ENCODE measurements around the gene PCBP4.
"Not testable (repeated sequence)": the region's sequence is repeated elsewhere in the genome, so short reads cannot be mapped to it uniquely, and the experiment has no call there.

Gene PCBP4

DNA sequence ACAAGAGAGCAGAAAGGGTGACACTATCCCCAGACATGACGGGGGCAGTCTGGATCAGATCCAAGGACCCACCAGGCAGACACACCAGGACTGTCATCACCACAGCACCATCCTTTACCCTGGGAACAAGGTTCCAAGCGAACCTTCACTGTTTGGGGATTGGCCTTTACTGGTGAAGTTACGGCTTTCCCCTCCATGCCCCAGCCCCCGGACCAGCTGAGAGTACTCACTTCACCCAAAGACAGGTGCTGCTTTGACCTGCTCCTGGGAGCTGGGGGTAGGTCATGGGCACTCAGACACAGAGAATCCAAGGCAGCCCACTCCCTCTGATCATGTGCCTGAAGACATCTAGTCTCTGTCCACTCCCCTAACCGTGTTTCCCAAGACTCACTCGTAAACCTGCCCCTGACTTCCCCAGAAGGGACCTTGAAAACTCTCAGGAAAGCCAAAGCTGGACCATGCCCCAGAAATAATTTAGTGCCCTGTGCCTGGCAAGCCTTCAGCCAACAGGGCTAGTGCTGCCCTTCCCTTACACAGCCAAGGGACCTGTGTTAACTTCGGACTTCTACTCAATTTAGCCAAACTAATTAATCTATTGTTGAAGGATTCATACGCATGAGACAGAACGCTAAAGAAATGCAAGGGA, 28.4 kb downstream of the PCBP4 start:
- DNase-seq (ENCODE audit: low spot score), result no peak

DNA sequence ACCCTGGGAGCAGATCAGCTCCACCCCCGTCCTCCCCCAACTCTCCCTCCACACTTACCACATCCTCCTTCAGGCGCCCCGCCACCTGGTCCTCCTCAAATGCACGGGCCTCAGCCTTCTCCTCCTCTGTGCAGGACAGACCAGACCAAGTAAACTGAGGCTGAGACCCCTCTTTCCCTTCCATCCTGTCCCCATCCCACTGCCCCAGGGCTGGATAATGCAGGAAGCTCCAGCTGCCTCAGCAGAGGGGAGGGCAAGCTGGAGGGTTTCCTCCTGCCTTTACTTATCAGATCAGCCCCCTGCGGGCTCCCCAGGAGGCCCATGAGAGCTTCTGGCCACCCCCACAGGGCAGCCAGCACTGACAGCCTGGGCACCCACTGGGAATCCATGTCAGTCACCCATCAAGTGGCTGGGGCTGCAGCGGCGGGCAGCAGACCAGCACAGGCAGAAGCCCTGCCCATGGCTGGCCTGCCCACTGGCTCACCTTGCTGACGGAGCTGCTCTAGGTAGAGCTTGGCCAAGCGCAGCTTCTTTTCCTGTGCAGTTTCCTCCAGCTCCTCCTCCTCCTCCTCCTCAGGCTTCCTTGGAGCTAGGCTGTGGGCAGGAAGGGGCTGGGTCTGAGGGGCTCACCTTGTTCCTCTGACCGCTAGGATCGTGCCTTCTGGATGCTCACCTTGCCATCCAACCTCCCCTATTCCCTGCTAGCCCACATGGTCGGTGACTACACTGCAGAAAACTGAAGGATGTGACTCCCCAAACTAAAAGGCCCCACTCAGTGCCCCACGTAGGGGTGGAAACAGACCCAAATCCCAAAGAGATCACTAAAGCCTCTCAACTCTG, 29.4 kb downstream of the PCBP4 start:
- DNase-seq (ENCODE audit: low spot score), result no peak

DNA sequence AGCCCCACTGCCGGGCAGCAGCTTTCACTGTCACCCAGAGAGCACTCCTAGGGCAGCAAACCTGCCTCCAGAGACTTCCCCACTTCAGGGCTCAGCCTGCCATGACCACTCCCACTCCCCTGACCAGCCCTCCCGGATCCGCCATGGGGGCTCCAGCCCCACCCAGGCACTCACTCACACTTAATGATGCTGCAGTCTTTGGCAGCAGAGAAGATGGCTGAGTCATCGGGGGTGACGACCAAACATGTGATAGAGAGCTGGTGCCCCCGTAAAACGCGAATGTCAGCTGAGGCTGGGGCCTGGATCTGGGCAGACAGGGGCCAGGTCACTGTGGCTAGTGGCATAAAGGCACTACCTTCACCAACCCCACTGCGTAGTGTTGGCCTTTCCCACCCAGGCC, 30.2 kb downstream of the PCBP4 start:
- no peak for DNase-seq (ENCODE audit: low spot score)

DNA sequence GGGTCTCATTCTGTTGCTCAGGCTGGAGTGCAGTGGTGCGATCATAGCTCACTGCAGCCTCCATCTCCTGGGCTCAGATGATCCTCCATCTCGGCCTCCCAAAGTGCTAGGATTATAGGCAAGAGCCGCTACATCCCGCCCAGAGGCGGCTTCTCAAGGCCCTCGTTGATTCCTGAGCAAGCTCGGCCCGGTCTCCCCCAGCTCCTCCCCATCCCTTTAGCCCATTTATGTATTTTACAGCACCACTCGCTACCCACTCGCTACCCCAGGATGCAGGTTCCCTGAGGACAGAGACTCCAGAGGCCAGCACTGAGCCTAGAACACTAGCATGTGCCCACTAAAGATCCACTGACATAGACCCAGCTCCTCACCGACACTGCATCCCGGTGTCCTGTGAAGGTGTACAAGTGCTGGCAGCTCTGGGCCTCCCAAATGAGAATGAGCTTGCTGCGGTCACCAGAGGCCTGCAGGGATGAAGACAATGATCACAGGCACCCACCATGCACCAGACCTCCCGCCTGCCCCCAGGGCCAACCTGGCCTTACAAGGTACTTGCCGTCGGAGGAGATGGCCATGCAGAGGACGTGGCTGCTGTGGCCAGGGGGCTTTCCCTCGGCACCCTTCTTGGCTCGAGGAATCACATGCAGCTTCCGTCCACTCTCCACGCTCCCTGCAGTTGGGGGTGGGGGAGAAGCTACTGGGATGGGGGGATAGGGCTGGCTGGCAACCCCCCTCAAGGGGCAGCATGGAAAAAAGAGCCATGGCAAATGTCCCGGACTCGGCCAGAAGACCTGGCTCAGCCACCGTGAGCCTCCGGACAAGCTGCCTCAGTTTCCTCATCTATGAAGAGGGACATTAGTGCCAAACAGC, 31.1 kb downstream of the PCBP4 start:
- DNase-seq (ENCODE audit: low spot score), result no peak

DNA sequence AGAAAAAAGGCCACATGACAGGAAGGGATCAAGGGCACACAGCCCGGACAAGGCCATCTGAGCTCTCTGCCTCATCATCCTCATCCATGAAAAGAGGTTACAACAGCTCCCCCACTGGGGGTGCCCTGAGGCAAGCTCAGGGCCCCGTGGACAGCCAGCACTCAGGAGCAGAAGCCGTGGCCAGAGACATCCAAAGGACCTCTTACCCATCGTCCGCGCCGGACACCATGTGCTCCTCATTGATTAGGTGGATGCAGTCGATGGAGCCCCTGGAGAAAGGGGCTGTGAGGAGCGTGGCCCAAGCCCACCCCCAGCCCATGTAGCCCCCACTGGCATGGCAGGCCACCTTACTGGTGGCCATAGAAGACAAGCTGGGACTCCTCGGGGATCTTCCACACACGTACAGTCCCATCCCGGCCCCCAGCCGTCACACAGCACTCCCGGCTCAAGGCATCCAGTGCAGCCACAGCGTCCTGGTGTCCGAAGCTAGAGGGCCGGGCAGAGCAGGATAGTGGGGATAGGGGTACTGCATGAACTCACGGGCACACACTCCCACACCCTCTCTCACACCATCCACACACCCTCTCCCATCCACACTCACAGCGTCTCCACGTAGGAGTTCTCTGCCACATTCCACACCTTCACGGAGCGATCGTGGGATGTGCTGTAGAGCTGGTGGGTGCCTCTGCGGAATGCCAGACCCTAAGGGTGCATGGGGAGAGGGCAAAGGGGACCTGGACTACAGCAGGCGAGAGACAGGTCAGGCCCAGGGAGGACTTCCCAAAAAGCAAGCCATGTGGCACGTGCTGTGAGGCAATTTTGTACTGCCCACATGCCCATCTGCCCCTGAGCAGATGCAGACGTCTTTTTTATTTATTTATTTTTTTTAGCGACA, 32.0 kb downstream of the PCBP4 start:
- DNase-seq (ENCODE audit: low spot score), result no peak

DNA sequence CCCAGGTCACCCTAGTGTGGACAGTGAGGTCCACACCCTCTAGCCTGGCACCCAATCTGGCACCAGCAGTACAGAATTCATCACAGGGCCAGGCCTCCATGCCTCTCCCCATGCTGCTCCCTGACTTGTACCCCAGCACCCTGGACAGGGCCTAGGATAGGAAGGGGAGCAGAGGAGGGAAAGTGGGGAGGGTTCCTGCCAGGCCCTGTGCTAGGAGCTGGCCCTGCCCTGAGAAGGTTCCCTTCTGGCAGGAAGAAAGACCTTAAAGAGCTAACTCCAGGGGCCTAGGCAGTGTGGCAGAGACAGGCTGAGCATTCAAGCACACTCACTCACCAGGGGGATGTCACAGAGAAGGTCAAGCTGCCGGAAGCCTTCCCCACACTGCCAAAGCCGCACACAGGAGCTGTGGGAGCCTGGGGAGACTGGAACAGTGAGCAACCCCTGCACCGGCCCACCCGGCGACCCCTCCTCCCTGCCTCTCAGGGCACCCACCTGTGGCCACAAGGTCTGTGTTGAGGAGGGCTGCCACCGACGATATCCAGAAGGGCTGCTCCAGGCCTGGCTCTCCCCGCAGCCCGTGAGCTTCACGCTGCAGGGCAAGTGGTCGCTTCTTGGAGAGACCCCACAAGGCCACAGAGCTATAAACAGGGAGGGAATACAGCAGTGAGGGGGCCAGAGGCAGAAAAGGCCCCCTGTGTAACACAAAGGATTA, 33.0 kb downstream of the PCBP4 start:
- no peak for DNase-seq (ENCODE audit: low spot score)

DNA sequence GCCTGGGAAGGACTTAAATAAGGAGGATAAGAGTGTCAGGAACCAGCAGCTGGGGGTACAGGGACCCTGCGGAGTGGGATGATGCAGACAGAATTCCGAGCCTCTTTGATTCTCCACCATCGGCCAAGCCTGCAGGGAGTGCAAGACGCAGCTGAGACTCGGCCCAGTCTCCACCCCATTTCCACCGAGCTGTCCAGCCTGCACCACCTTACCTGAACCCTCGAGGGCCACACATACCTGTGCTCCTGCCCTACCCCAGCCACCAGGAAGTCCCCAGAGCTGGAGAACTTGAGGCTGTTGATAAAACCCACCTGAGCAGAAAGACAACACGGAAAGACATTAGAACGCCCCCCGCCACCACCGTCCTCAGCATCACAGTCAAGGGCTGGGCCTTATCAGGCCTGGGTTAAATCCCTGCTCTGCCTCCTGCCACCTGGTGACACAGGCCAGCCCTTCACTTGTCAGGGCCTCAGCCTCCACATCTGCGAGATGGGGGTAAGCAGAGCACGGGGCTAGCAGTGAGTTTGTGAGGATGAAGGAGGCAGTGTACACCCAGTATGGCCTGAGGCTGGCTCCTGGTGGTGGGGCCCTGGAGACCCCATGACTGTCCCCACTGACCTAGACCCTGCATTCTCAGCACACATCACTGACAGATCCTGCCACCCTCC, 33.6 kb downstream of the PCBP4 start:
- no peak for DNase-seq (ENCODE audit: low spot score)

DNA sequence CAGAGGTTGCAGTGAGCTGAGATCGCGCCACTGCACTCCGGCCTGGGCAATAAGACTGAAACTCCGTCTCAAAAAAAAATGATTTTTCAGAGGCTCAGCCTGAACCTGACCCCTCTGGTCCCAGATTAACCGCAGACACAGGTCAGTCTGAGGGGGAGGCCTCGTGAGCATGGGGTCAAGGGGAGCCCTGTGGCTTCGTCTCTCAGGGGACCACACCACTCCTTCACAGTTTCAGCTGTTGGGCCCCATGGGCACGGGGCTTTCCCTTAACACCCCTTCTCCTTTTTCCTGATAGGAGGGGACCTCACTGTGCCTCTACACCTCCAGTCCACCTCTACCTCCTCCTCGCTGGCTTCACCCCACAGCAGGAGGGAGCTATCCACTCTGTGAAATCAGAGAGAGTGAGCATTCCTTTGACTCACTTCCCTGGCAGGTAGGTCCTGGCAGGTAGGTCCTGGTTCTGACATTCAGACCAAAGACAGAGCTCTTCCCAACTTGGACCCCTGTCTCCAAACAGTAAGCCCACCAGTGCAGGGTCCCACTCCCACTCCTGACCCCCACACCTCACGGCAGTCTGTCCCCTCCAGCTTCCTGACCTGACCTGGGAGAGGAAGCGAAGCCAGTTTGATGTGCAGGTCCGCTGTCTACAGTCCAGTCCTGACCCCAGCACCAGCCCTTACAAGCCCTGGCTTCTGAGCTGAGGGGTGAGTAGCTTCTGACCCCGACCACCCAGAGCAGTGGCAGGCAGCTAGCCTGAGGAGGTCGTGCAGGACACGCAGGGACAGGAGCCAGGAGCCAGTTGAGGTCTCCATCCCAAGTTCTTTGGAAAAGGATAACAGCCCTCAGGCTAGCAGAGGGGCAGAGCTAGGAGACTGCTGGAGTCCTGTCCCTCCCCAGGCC, 34.5 kb downstream of the PCBP4 start:
- DNase-seq (ENCODE audit: low spot score), result no peak

DNA sequence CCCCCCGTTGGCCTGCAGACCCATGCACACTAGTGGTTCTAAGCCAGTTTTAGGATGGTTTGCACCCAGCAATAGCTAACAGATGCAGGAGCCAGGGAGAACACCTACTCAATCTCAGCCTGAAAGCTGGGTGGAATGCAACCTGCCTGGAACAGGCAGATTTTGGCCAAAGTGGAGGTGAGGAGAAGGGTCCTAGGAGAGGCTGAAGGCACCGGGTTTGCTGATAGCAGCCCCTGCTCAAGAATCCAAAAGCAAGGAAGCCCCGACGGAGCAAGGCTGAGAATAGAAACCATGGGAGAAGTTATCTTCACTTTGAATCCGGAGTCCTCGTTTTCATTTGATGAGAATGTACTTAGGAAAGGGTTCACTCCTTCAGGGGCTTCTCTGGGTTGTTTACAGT, 35.5 kb downstream of the PCBP4 start:
- no peak for DNase-seq (ENCODE audit: low spot score)

DNA sequence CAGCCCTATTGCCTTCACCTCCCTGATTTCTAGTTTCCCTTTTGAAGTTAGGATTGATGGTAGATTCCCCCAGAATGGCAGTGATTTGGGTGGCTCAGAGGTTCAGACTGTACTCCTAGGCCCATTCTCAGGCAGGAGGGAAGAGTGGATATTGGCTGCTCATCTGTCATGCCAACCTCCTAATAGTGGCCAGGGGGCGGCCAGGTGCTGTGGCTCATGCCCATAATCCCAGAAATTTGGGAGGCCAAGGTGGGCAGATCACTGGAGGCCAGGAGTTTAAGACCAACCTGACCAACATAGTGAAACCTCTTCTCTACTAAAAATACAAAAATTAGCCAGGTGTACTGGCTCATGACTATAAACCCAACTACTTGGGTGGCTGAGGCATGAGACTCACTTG, 36.8 kb downstream of the PCBP4 start:
- DNase-seq (ENCODE audit: low spot score), result no peak

DNA sequence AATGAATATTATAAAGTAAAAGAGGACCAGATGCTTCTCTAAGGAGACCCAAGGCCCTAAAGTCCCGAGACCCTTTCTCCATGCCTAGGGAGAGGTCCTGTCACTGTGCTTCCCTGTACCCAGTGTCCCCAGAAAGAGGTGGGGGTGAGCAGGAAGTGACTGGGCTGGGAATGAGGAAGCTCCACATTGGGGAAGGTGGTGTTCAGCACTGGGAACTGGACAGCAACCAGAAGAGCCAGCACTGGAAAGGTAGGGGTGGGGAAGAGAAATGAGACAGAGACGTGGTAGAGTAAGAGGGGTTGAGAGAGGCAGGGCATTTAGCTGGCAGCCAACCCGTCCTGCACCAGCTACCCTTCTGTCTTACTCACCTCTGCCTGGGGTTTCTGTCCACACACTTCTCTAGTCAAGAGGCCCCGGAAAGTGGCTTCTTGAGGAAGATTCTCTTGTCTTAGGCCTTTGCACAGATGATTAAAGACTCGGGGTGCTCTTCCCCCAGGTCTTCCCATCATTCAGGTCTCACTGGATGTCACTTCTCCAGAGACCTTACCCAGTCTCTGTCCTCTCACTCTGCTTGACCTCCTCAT, 37.7 kb downstream of the PCBP4 start:
- DNase-seq (ENCODE audit: low spot score), result no peak

DNA sequence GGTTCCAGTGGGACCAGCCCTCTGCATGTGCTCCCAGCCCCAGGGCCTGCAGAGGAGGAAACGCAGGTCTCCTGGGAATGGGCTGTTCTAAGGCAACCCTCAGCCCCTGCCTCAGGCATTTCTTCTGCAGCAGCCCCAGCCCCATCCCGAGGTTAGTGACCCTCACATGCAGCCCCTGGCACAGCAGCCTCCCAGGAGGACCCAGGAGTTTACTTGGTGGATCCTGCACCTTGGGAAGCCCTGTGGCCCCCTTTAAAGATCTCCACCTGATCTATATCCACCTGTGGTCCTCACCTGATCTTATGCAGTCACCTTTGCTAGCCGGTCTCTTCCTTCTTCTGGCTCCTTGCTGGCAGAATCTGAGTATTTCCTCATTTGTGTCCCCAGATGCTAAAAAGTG, 38.3 kb downstream of the PCBP4 start:
- not testable (repeated sequence) for DNase-seq (ENCODE audit: low spot score)

DNA sequence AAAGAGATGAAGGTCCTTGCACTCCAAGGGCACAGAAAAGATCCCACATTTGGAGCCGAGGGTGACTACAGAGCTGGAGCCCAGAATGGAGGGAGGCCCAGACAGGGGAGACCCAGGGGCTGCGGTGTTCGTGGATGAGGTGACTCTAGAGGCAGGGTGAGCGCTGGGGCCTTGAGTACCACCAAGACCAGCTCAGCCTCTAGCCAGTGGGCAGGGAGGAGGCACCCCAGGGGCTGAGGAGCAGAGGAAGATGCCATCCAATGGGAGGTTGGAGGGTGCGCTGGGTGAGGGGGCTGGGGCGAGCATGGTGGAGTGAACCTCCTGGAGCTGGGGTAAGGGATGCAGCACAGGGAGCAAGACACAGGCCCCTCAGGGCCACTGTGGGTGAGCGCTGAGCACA, 38.8 kb downstream of the PCBP4 start:
- no peak for DNase-seq (ENCODE audit: low spot score)

DNA sequence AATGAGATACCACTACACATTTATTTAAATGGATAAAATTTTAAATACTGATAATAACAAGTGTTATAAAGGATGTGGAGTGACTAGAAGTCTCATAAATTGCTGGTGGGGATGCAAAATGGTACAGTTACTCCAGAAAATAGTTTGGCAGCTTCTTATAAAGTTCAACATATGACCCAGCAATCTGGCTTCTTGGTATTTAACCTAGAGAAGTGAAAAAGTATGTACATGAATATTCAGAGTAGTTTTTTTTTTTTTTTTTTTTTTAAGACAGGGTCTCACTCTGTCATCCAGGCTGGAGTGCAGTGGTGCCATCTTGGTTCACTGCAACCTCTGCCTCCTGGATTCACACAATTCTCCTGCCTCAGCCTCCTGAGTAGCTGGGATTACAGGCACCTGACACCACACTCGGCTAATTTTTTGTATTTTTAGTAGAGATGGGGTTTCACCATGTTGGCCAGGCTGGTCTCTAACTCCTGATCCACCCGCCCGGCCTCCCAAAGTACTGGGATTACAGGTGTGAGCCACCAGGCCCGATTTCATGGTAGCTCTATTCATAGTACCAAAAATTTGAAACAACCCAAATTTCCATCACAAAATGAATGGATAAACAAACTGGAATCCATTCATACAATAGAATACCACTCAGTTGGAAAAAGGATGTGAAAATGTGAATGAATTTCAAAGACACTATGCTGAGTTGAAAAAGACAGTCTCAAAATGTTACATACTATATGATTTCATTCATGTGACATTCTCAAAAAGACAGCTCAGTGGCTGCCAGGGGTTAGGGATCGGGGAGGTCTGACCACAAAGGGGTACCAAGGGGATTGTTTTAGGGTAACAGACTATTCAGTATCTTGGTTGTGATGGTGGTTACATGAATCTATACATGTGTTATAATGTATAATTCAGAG, 39.9 kb downstream of the PCBP4 start:
- no peak for DNase-seq (ENCODE audit: low spot score)

DNA sequence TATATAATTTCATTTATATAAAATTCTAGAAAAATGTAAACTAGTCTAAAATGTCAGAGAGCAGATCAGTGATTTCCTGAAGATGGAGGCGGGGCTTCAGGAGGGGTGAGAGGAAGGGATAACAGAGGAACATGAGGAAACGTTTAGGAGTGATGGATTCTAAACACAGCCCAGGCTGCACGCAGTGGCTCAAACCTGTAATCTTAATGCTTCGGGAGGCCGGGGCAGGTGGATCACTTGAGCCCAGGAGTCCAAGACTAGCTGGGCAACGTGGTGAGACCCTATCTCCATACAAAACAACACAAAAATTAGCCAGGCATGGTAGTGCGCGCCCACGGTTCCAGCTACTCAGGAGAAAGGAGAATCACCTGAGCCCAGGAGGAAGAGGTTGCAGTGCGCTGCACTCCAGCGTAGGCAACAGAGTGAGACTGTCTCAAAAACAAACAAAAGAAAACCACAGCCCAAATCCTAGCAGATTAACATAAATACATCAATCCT, 46.1 kb downstream of the PCBP4 start:
- DNase-seq (ENCODE audit: low spot score), result no peak

DNA sequence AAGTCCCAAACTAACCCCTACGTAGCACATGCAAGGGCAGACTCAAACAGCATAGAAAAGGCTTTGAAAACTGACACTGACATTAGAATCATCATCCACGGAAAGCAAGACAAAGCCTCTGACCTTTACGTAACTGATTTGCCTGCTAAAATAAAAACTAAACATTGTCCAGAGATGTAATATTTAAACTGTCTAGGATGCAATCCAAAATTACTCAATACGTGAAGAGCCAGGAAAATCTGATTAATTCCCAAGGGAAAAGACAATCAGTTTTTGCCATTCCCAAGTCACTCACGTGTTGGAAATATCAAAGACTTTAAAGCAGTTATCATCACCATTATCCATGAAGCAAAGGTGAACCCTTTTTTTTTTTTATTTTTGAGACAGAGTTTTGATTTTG, 50.8 kb downstream of the PCBP4 start:
- no peak for DNase-seq (ENCODE audit: low spot score)

DNA sequence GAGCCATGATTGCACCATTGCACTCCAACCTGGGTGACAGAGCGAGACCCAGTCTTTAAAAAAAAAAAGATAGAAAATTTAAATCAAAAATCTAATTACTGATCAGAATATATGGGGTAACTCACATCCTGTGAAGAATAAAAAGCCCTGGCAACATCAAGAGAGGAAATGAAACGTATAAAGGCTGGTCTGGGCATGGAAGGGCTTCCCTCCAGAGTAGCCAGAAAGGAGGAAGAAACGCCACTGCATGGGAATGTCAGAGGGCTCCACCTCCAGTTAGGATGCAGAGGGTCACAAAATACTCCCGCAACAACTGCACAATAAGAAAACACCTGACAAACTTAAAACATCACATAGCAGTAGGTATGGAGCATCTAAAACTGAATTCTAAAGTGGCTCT, 59.2 kb downstream of the PCBP4 start:
- DNase-seq (ENCODE audit: low spot score), result no peak

Data from LoVo (cell line).